ENCODE results near the gene TPGS2. TPM values are rescaled to one million over a fixed set of nuclear protein-coding genes. Genes with fewer than 3 reads are reported as not detected.

The TPGS2 gene
- total and polyA plus RNA-seq, 2 experiments from 2014 or later = 194 to 209 TPM

DNA sequence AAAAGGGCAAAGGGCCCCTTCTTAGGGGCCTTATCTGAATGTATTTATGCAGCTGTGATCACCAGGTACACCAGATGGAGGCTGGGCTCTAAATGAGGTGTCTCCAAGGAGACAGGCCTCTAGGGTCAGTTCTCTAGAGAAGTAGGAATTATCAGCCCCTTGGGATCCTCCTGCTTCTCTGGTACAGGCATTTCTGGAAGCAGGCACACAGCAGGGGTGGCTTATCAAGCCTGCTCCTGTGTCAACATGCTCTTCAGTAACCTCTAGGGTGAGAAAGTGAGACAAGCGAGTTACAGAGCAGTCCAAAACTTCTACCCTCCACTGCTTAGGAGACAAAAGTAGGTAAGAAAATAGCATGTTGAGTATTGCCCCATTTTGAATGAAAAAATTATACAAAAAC, 13.8 kb downstream of the TPGS2 start:
- H2AFZ ChIP-seq = no peak overlapping the region
- H3K9me2 ChIP-seq (ENCODE audit: insufficient read depth) = no peaks in the 10 kb centered on the region
- DNase-seq = no peak
- WGBS, 2 experiments (ENCODE audit: low coverage in 1 of 2, low lambda C conversion rate in 2 of 2, missing lambda C conversion rate in 2 of 2) = 94 to 100% methylated on average over 1 of the region's 1 CpG
- in situ Hi-C loops (cut with MboI) = no loop called here
- no peaks in the 10 kb centered on the region for H3K27me3 ChIP-seq (replicated peaks; ENCODE audit: insufficient read depth)
- TF ChIP-seq EZH2 (IDR thresholded peaks at IDR 0.05; ENCODE audit: insufficient read depth, poor library complexity, severe bottlenecking) (no peak), EZH2phosphoT487 (IDR thresholded peaks at IDR 0.05; ENCODE audit: insufficient read depth, low read depth) (no peak)
- H3K36me3 ChIP-seq (ENCODE audit: low read depth) = no peaks in the 10 kb centered on the region
- H3K9me3 ChIP-seq (ENCODE audit: low read depth) = no peaks in the 10 kb centered on the region
- no peaks in the 10 kb centered on the region for H4K20me1 ChIP-seq (ENCODE audit: insufficient read depth)
- no peak overlapping the region for H3K9ac ChIP-seq
- H3K4me1 ChIP-seq (ENCODE audit: insufficient read depth) = peaks cover 27% of the 10 kb centered on the region
- no peak overlapping the region for H3K27ac ChIP-seq
- no peak overlapping the region for H3K4me2 ChIP-seq (ENCODE audit: unreplicated experiment)
- 0 out of 2 replicates have a peak, but pooled peaks cover 6% of the 10 kb centered on the region for H3F3A ChIP-seq (ENCODE audit: insufficient read depth)
- H3K79me2 ChIP-seq (ENCODE audit: insufficient read depth) = no peaks in the 10 kb centered on the region
- H3K4me3 ChIP-seq = no peak overlapping the region

DNA sequence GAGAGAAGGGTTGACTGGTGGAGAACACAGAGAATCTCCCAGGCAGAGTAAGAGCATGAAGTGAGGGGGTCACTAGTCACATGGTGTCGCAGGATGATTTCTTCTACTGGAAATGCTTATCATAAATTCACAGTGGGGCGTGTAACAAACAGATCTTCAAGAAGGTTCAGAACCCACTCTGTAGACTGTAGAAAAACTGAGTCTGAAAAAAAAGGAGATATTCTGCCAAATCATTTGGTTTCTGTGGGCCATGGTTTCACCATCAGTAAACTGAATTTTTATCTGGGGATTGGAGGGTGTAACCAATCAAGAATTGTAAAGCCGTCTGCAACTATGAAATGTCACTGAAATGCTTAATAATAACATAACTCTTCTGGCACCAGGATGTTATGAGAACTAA, 15.0 kb downstream of the TPGS2 start:
- DNase-seq = no peak
- H3K79me2 ChIP-seq (ENCODE audit: insufficient read depth) = no peaks in the 10 kb centered on the region
- H3K4me1 ChIP-seq (ENCODE audit: insufficient read depth) = peaks cover 34% of the 10 kb centered on the region
- no peaks in the 10 kb centered on the region for H3K9me3 ChIP-seq (ENCODE audit: low read depth)
- no peak overlapping the region for H3K9ac ChIP-seq
- H3K4me2 ChIP-seq (ENCODE audit: unreplicated experiment) = no peak overlapping the region
- in situ Hi-C loops (cut with MboI) = no loop called here
- no peaks in the 10 kb centered on the region for H3K27me3 ChIP-seq (replicated peaks; ENCODE audit: insufficient read depth)
- H4K20me1 ChIP-seq (ENCODE audit: insufficient read depth) = no peaks in the 10 kb centered on the region
- no peaks in the 10 kb centered on the region for H3K9me2 ChIP-seq (ENCODE audit: insufficient read depth)
- H3K27ac ChIP-seq = no peak overlapping the region
- no peaks in the 10 kb centered on the region for H3K36me3 ChIP-seq (ENCODE audit: low read depth)
- 99 to 100% methylated on average over 3 of the region's 3 CpGs for WGBS, 2 experiments (ENCODE audit: low coverage in 1 of 2, low lambda C conversion rate in 2 of 2, missing lambda C conversion rate in 2 of 2)
- no peak overlapping the region for H3K4me3 ChIP-seq
- peaks cover 13% of the 10 kb centered on the region for H3F3A ChIP-seq (ENCODE audit: insufficient read depth)
- no peak for TF ChIP-seq EZH2phosphoT487 (IDR thresholded peaks at IDR 0.05; ENCODE audit: insufficient read depth, low read depth)
- TF ChIP-seq EZH2 (IDR thresholded peaks at IDR 0.05; ENCODE audit: insufficient read depth, poor library complexity, severe bottlenecking) = no peak
- no peak overlapping the region for H2AFZ ChIP-seq

DNA sequence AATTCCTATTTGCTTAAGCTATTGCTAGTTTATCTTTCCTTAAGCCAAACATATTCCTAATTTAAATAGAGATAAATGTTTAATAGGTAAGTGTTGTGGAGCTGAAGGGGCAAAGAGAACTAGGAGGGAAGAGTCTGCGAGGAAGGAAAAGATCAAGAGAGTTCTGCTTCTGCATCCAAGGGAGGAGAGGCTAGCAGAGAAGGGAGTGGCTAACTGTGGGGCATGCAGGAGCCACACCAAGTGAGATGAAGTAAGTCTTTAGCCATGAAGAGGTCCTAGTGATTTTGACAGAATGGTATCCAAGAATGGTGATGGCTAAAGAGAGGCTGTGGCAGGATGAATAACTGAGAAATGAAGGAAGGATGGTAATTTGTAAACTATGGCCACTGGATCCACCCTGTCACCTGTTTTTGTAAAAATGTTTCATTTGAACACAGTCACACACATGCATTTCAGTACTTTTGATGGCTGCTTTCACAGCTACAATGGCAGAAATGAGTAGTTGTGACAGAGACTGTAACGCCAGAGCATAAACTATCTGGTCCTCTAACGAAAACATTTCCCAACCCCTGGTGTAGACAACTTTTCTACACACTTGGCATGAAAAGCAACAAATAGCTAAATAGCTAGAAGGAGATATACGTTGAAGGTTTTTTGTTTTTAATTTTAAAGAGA, 15.6 kb downstream of the TPGS2 start:
- H3K4me2 ChIP-seq (ENCODE audit: unreplicated experiment) = no peak overlapping the region
- no peaks in the 10 kb centered on the region for H3K9me2 ChIP-seq (ENCODE audit: insufficient read depth)
- H3K27ac ChIP-seq = no peak overlapping the region
- TF ChIP-seq EZH2phosphoT487 (IDR thresholded peaks at IDR 0.05; ENCODE audit: insufficient read depth, low read depth) = no peak
- TF ChIP-seq EZH2 (IDR thresholded peaks at IDR 0.05; ENCODE audit: insufficient read depth, poor library complexity, severe bottlenecking) = no peak
- H2AFZ ChIP-seq = no peak overlapping the region
- no peaks in the 10 kb centered on the region for H3K79me2 ChIP-seq (ENCODE audit: insufficient read depth)
- peak; percentile 20 for DNase-seq
- 95 to 99% methylated on average over 4 of the region's 4 CpGs for WGBS, 2 experiments (ENCODE audit: low coverage in 1 of 2, low lambda C conversion rate in 2 of 2, missing lambda C conversion rate in 2 of 2)
- in situ Hi-C loops (cut with MboI) = no loop called here
- H3K36me3 ChIP-seq (ENCODE audit: low read depth) = no peaks in the 10 kb centered on the region
- no peak overlapping the region for H3K9ac ChIP-seq
- peaks cover 40% of the 10 kb centered on the region for H3K4me1 ChIP-seq (ENCODE audit: insufficient read depth)
- no peaks in the 10 kb centered on the region for H4K20me1 ChIP-seq (ENCODE audit: insufficient read depth)
- H3F3A ChIP-seq (ENCODE audit: insufficient read depth) = peaks cover 18% of the 10 kb centered on the region
- no peak overlapping the region for H3K4me3 ChIP-seq
- no peaks in the 10 kb centered on the region for H3K27me3 ChIP-seq (replicated peaks; ENCODE audit: insufficient read depth)
- H3K9me3 ChIP-seq (ENCODE audit: low read depth) = no peaks in the 10 kb centered on the region

DNA sequence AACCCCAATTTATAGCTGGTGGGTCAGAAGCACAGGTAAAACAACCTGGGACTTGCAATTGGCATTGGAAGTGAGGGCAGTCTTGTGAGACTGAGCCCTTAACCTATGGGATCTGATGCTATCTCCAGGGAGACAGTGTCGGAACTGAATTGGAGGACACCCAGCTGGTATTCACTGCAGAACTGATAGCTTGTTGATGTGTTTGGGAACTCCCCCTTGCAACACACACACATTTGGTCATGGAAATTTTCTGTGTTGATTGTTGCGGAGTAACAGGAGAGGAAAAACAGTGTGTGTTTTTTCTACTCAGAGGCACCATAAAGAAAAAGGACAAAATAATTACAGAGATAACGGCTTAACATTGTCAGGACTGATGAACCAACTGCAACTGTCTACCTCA, 16.1 kb downstream of the TPGS2 start:
- Histone ChIP-seq H3K4me3 (no peak overlapping the region), H3K79me2 (ENCODE audit: insufficient read depth) (no peaks in the 10 kb centered on the region), H3K9me3 (ENCODE audit: low read depth) (no peaks in the 10 kb centered on the region), H2AFZ (no peak overlapping the region), H3K27me3 (replicated peaks; ENCODE audit: insufficient read depth) (no peaks in the 10 kb centered on the region), H3K9me2 (ENCODE audit: insufficient read depth) (no peaks in the 10 kb centered on the region), H3K4me1 (ENCODE audit: insufficient read depth) (peaks cover 44% of the 10 kb centered on the region), H3K27ac (no peak overlapping the region), H3K9ac (no peak overlapping the region), H3F3A (ENCODE audit: insufficient read depth) (peaks cover 23% of the 10 kb centered on the region), H3K4me2 (ENCODE audit: unreplicated experiment) (no peak overlapping the region), H4K20me1 (ENCODE audit: insufficient read depth) (no peaks in the 10 kb centered on the region), H3K36me3 (ENCODE audit: low read depth) (no peaks in the 10 kb centered on the region)
- WGBS, 2 experiments (ENCODE audit: low coverage in 1 of 2, low lambda C conversion rate in 2 of 2, missing lambda C conversion rate in 2 of 2) = 84 to 88% methylated on average over 3 of the region's 3 CpGs
- TF ChIP-seq EZH2 (IDR thresholded peaks at IDR 0.05; ENCODE audit: insufficient read depth, poor library complexity, severe bottlenecking) (no peak), EZH2phosphoT487 (IDR thresholded peaks at IDR 0.05; ENCODE audit: insufficient read depth, low read depth) (no peak)
- in situ Hi-C loops (cut with MboI) = no loop called here
- no peak for DNase-seq
